Measurements from ENCODE around the gene CNTN4. TPM values are rescaled to one million over a fixed set of nuclear protein-coding genes. Genes with fewer than 3 reads are reported as not detected.
A peak's percentile ranks its signal among the peaks of the same experiment; 100 is the strongest.

Gene CNTN4
- total RNA-seq, 1 donor from 2014 or later: 23.0 TPM

GRCh38 chr3:2510591-2511145 is 412.0 kb downstream of the CNTN4 start:
- H3K27ac Mint-ChIP-seq (ENCODE audit: unreplicated experiment): peak overlapping the region; percentile 88
- no peaks in the 10 kb centered on the region for H3K9me3 Mint-ChIP-seq (ENCODE audit: unreplicated experiment)
- no peaks in the 10 kb centered on the region for H3K36me3 Mint-ChIP-seq (ENCODE audit: unreplicated experiment)
- peaks cover 29% of the 10 kb centered on the region for H3K4me1 Mint-ChIP-seq (ENCODE audit: low read depth, unreplicated experiment)
- peak overlapping the region; percentile 79 for H3K4me3 Mint-ChIP-seq (ENCODE audit: unreplicated experiment)
- TF ChIP-seq, protein P1, sequence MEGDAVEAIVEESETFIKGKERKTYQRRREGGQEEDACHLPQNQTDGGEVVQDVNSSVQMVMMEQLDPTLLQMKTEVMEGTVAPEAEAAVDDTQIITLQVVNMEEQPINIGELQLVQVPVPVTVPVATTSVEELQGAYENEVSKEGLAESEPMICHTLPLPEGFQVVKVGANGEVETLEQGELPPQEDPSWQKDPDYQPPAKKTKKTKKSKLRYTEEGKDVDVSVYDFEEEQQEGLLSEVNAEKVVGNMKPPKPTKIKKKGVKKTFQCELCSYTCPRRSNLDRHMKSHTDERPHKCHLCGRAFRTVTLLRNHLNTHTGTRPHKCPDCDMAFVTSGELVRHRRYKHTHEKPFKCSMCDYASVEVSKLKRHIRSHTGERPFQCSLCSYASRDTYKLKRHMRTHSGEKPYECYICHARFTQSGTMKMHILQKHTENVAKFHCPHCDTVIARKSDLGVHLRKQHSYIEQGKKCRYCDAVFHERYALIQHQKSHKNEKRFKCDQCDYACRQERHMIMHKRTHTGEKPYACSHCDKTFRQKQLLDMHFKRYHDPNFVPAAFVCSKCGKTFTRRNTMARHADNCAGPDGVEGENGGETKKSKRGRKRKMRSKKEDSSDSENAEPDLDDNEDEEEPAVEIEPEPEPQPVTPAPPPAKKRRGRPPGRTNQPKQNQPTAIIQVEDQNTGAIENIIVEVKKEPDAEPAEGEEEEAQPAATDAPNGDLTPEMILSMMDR (IDR thresholded peaks at IDR 0.05; ENCODE audit: partially characterized antibody, unreplicated experiment): no peak
- peaks cover 2% of the 10 kb centered on the region for H3K27me3 Mint-ChIP-seq (ENCODE audit: unreplicated experiment)
- no peak for DNase-seq

DNA sequence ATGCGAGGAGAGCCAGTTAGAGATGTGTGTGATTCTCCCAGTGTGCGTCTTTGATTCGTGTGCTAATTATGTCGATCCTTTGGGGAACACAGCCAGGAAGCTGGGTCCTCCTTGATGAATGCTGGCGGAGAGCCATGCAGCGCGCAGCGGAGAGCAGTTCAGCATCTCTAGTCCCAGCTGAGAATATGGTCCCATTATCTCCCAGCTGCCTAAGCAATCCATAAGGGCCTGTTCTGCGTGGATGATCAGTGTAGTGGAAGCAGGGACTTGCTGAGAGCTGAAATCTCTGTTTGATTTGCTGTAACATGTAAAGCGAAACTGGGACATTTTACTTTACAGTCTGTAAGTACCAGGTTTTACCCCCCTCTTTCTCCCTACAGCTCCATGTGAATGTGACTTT is 412.7 kb downstream of the CNTN4 start:
- H3K36me3 Mint-ChIP-seq (ENCODE audit: unreplicated experiment): no peaks in the 10 kb centered on the region
- peak overlapping the region; percentile 88 for H3K27ac Mint-ChIP-seq (ENCODE audit: unreplicated experiment)
- H3K4me3 Mint-ChIP-seq (ENCODE audit: unreplicated experiment): peak overlapping the region; percentile 79
- peaks cover 2% of the 10 kb centered on the region for H3K27me3 Mint-ChIP-seq (ENCODE audit: unreplicated experiment)
- TF ChIP-seq, protein P1 (IDR thresholded peaks at IDR 0.05; ENCODE audit: partially characterized antibody, unreplicated experiment): no peak
- no peaks in the 10 kb centered on the region for H3K9me3 Mint-ChIP-seq (ENCODE audit: unreplicated experiment)
- DNase-seq: peak; percentile 68
- peaks cover 29% of the 10 kb centered on the region for H3K4me1 Mint-ChIP-seq (ENCODE audit: low read depth, unreplicated experiment)

- peak overlapping the region; percentile 60 for H3K27ac Mint-ChIP-seq (ENCODE audit: unreplicated experiment)
- H3K36me3 Mint-ChIP-seq (ENCODE audit: unreplicated experiment): no peaks in the 10 kb centered on the region
- peaks cover 2% of the 10 kb centered on the region for H3K27me3 Mint-ChIP-seq (ENCODE audit: unreplicated experiment)
- H3K4me1 Mint-ChIP-seq (ENCODE audit: low read depth, unreplicated experiment): peaks cover 43% of the 10 kb centered on the region
- H3K4me3 Mint-ChIP-seq (ENCODE audit: unreplicated experiment): peak overlapping the region; percentile 61
- no peak for DNase-seq
- no peaks in the 10 kb centered on the region for H3K9me3 Mint-ChIP-seq (ENCODE audit: unreplicated experiment)
- TF ChIP-seq, protein P1 (IDR thresholded peaks at IDR 0.05; ENCODE audit: partially characterized antibody, unreplicated experiment): no peak
These were observed 414.2 kb downstream of the CNTN4 start for GRCh38 chr3:2512881-2513280.

DNA sequence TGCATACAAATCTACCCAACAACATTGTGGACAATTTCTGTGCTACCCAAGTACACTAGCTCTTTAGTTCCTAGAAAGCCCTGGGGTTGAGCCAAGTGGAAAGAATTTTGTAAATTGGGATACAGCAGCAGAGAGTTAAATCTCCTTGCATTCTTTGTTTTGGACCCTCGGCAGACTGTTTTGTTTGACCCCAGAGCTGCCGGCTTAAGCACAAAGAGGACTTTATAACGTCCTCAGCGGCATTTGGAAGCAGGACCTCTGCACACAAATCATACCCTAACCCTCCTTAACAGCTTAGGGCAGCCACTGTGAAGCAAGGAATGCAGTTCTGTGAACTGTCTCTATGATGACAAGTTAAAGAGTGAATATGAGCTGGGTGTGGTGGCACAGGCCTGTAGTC is 415.3 kb downstream of the CNTN4 start:
- Mint-ChIP-seq H3K4me1 (ENCODE audit: low read depth, unreplicated experiment) (peaks cover 45% of the 10 kb centered on the region), H3K36me3 (ENCODE audit: unreplicated experiment) (peaks cover 3% of the 10 kb centered on the region), H3K4me3 (ENCODE audit: unreplicated experiment) (peak overlapping the region; percentile 18), H3K9me3 (ENCODE audit: unreplicated experiment) (no peaks in the 10 kb centered on the region), H3K27ac (ENCODE audit: unreplicated experiment) (no peak overlapping the region), H3K27me3 (ENCODE audit: unreplicated experiment) (peaks cover 2% of the 10 kb centered on the region)
- no peak for DNase-seq
- TF ChIP-seq, protein P1 (IDR thresholded peaks at IDR 0.05; ENCODE audit: partially characterized antibody, unreplicated experiment): no peak

DNA sequence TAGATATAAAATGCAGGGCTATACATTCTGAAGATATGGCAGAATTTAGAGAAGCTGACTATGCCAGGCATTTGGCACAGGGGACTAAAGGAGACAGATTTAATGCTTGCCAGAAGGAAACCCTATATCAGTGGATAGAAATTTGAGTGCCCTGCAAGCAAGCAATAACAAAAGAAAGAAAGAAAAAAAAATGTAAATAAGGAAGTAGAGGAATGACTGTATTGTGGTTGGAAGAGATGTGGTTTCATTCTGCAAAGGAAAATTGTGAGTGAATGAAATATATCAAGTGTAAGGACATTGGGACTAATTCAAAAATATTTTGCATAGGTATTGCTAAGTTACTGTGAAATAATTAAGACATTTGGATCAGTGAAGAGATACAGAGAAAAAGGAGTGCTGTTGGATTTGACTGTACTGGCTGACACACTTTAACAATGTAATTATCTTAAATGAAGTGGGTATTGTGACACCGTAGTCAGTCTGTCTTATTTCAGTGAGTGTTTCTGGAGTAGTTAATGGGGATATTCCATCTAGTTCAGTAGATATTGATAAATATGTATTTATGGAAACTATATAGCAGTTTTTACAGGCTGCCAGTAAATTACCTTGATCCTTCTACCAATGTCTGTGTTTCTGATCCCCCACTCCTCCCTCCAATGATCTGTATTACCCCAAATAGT is 418.2 kb downstream of the CNTN4 start:
- Mint-ChIP-seq H3K4me3 (ENCODE audit: unreplicated experiment) (no peak overlapping the region), H3K4me1 (ENCODE audit: low read depth, unreplicated experiment) (peaks cover 33% of the 10 kb centered on the region), H3K27ac (ENCODE audit: unreplicated experiment) (peak overlapping the region; percentile 82), H3K27me3 (ENCODE audit: unreplicated experiment) (no peaks in the 10 kb centered on the region), H3K36me3 (ENCODE audit: unreplicated experiment) (peaks cover 5% of the 10 kb centered on the region), H3K9me3 (ENCODE audit: unreplicated experiment) (no peaks in the 10 kb centered on the region)
- TF ChIP-seq, protein P1 (IDR thresholded peaks at IDR 0.05; ENCODE audit: partially characterized antibody, unreplicated experiment): no peak
- DNase-seq: no peak
